A673 (cell line): ENCODE data around the gene PRKCQ. TPM values are rescaled to one million over a fixed set of nuclear protein-coding genes. Genes with fewer than 3 reads are reported as not detected.

Source experiments
- BruUV-seq: library from RNA; stranded (reverse); fragments of 400-500 nt; replicated peaks from 2 replicates; lab custom pipeline; 2021; lab: Mats Ljungman, UMichigan
- CTCF ChIA-PET: fragments of 300-600 bp; sonication (Branson Sonifier 250); formaldehyde crosslinking; loops from one replicate; lab custom pipeline; 2022; ENCODE audit warnings: antibody characterized with exemption; lab: Charles Lee
- POLR2A ChIA-PET: fragments of 300-600 bp; sonication (Branson Sonifier 250); formaldehyde crosslinking; loops from one replicate; lab custom pipeline; 2022; ENCODE audit warnings: antibody characterized with exemption; ENCODE audit not compliant: low non-redundant PET; lab: Charles Lee
- DNase-seq: peaks from one replicate; pipeline ENCODE4 v3.0.0-alpha.2; 2015; ENCODE audit warnings: low spot score
- H3K27ac ChIP-seq: fragments of 200-600 bp; sonication (generic); 2 replicates; pipeline ENCODE4 v1.5.1; 2016; ENCODE audit warnings: mixed run types, low read depth, mild to moderate bottlenecking, mixed read lengths, antibody characterized with exemption, low read length; ENCODE audit not compliant: poor library complexity, severe bottlenecking
- H3K27me3 ChIP-seq: fragments of 200-600 bp; sonication (generic); replicated peaks from 2 replicates; pipeline ENCODE4 v1.6.1; 2017; ENCODE audit warnings: mixed run types, low read depth, mild to moderate bottlenecking, mixed read lengths, antibody characterized with exemption, low read length; ENCODE audit not compliant: insufficient read depth, poor library complexity
- H3K36me3 ChIP-seq: fragments of 200-600 bp; sonication (generic); 2 replicates; pipeline ENCODE4 v1.6.1; 2016; ENCODE audit warnings: mixed run types, mild to moderate bottlenecking, mixed read lengths, antibody characterized with exemption, low read length; ENCODE audit not compliant: insufficient read depth, poor library complexity, severe bottlenecking
- H3K4me1 ChIP-seq: fragments of 200-600 bp; sonication (generic); 2 replicates; pipeline ENCODE4 v1.6.1; 2017; ENCODE audit warnings: mixed run types, mild to moderate bottlenecking, mixed read lengths, antibody characterized with exemption, low read length; ENCODE audit not compliant: insufficient read depth, poor library complexity, severe bottlenecking
- H3K4me3 ChIP-seq: fragments of 200-600 bp; sonication (generic); 2 replicates; pipeline ENCODE4 v1.5.1; 2016; ENCODE audit warnings: low read depth, mixed run types, mild to moderate bottlenecking, mixed read lengths, low read length; ENCODE audit not compliant: poor library complexity, severe bottlenecking
- H3K9me3 ChIP-seq: fragments of 200-600 bp; sonication (generic); 2 replicates; pipeline ENCODE4 v1.6.1; 2016; ENCODE audit warnings: mixed run types, low read depth, mild to moderate bottlenecking, mixed read lengths, antibody characterized with exemption, low read length; ENCODE audit not compliant: poor library complexity, severe bottlenecking
- CTCF ChIP-seq: fragments of 300-800, 200-600 bp; sonication (generic); conservative IDR thresholded peaks from 2 replicates; pipeline ENCODE4 v1.5.1; 2017; ENCODE audit warnings: low read depth, mild to moderate bottlenecking, antibody characterized with exemption, low read length, moderate library complexity, mixed read lengths
- EZH2 ChIP-seq: fragments of 200-600 bp; sonication (generic); IDR thresholded peaks from 2 replicates; pipeline ENCODE4 v1.6.1; 2017; ENCODE audit warnings: borderline replicate concordance, low read depth, mild to moderate bottlenecking, mixed read lengths, antibody characterized with exemption, low read length; ENCODE audit not compliant: poor library complexity, severe bottlenecking
- intact Hi-C: fragments of 100-400 bp; cut with micrococcal nuclease; formaldehyde crosslinking; loops from one replicate; pipeline ENCODE4 v1.10.0; 2022; ENCODE audit not compliant: unreplicated experiment
- total RNA-seq: library from RNA; stranded (reverse); gene quantifications from 2 replicates; pipeline ENCODE4 v1.2.3, GENCODE V29; 2021

Gene PRKCQ
- total RNA-seq, 1 experiment from 2014 or later, result not detected

GRCh38 chr10:6539833-6540232 is 40.2 kb downstream of the PRKCQ start:
- H3K9me3 ChIP-seq, result no peaks in the 10 kb centered on the region
- no peak for DNase-seq
- H3K4me1 ChIP-seq, result no peaks in the 10 kb centered on the region
- no peak overlapping the region for H3K4me3 ChIP-seq
- no TSS peak for BruUV-seq
- POLR2A ChIA-PET, result no interaction called here
- intact Hi-C loops, result no loop called here
- no peak for TF ChIP-seq CTCF
- no peak for TF ChIP-seq EZH2
- CTCF ChIA-PET, result no interaction called here
- H3K36me3 ChIP-seq, result no peaks in the 10 kb centered on the region
- H3K27ac ChIP-seq, result no peak overlapping the region
- H3K27me3 ChIP-seq, result peaks cover 99% of the 10 kb centered on the region

- Histone ChIP-seq H3K9me3 (no peaks in the 10 kb centered on the region), H3K4me1 (no peaks in the 10 kb centered on the region), H3K27ac (no peak overlapping the region), H3K4me3 (no peak overlapping the region), H3K36me3 (no peaks in the 10 kb centered on the region), H3K27me3 (peaks cover 98% of the 10 kb centered on the region)
- intact Hi-C loops, result no loop called here
- no TSS peak for BruUV-seq
- ChIA-PET CTCF (interaction anchor here (0.7 to 1.1 kb wide), 2 partner anchors 40 to 90 kb away, joined by 3 read pairs; no protein-coding TSS in a partner anchor), POLR2A (no interaction called here)
- TF ChIP-seq CTCF (no peak), EZH2 (no peak)
- DNase-seq, result no peak
Measured at GRCh38 chr10:6537770-6538169, 42.3 kb downstream of the PRKCQ start.

- CTCF ChIA-PET, result no interaction called here
- no peaks in the 10 kb centered on the region for H3K36me3 ChIP-seq
- no peak overlapping the region for H3K4me3 ChIP-seq
- POLR2A ChIA-PET, result interaction anchor here (0.6 kb wide), 1 partner anchor 101 kb away, joined by 19 read pairs; no protein-coding TSS in a partner anchor
- BruUV-seq, result no TSS peak
- intact Hi-C loops, result no loop called here
- no peak overlapping the region for H3K27ac ChIP-seq
- DNase-seq, result no peak
- no peaks in the 10 kb centered on the region for H3K4me1 ChIP-seq
- no peaks in the 10 kb centered on the region for H3K9me3 ChIP-seq
- peaks cover 98% of the 10 kb centered on the region for H3K27me3 ChIP-seq
- TF ChIP-seq EZH2 (no peak), CTCF (no peak)
Measured at GRCh38 chr10:6536102-6536501, 44.0 kb downstream of the PRKCQ start.
